SKM-1 (cell line): ENCODE data around the gene CASZ1.

Source experiments
- DNase-seq: peaks from one replicate; lab custom pipeline; 2025; ENCODE audit not compliant: unreplicated experiment; lab: John Stamatoyannopoulos, UW

Gene CASZ1

GRCh38 chr1:10756842-10757241 is 39.6 kb downstream of the CASZ1 start:
- DNase-seq, result no peak

- no peak for DNase-seq
These were observed 40.4 kb downstream of the CASZ1 start for GRCh38 chr1:10755970-10756521.

DNA sequence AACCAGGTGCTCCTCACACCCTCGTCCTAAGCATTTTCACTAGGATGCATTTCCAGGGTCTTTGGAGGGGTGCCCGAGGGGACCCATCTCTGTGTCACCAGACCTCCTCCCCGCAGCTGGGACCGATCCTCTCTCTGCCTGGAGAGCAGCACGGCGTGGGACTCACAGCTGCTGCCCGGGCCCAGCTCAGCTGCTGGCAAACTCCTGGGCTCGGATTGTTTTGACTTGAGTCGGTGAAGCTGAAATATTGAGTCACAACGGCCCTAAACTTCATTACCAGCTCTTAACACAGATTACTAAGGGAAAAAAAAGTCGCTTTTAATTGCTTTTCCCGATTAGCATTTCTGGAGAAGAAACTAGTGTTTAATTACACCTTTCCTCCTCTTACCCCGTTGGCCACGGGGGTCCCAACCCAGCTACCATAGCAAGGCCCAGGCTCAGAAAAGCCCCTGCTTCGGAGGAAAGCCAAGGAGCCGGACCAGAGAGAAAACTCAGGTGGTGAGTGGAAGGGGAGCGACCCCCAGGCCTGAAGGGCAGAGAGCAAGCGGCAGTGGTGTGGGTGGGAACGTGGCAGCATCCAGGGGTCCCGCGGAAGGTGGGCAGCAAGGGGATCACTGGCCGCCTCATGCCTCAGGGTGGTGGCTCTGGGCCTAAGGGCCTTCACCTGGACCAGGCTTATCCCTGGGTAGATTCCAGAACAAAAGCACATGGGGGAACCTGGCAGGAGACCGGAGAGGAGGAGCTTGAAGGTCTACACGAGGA is 41.7 kb downstream of the CASZ1 start:
- DNase-seq, result no peak

DNA sequence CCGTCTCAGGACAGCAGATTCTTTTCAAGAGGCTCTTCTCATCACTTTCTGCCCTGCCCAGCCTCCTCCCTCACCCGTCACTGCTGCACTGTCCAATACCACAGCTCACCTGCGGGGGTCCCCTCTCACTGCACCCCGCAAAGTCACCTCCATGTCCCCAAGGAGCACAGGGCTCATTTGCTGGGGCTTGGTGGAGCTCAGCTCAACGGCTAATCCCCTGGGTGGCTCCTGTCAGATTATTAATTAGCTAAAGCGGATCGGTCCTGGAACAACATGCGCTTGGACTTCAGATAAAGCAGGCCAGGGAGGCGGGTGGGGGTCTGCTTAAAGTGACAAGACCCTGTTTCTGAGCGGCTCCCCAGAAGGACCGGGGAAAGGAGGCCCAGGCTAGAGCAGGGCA is 43.1 kb downstream of the CASZ1 start:
- DNase-seq, result no peak

DNA sequence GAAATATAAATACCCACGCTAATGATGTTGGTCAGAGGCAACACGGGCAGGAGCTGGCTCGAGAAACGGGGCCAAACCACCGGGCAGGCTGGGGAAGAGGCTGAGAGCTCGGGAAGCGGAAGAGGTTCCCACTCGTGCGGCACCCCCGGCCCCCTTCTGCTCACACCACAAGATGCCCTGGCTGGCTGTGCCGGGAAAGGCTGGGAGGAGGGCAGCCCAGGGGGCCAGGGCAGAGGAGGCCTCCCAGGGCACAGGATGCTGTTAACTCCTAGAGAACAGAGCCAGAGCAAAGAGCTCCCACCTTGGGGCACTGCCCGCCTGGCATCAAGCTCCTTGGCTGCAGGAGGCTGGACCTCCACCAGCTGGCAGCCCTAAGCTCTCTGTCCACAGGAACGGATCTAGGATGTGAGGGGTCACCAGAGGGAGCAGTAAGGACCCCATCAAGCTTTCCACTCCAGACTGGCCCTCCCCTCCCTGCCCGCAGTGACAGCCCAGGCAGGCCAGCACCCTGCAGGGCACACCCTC is 44.8 kb downstream of the CASZ1 start:
- no peak for DNase-seq

GRCh38 chr1:10751160-10751559 is 45.3 kb downstream of the CASZ1 start:
- no peak for DNase-seq

- no peak for DNase-seq
These were observed 50.5 kb downstream of the CASZ1 start for GRCh38 chr1:10745886-10746455.

DNA sequence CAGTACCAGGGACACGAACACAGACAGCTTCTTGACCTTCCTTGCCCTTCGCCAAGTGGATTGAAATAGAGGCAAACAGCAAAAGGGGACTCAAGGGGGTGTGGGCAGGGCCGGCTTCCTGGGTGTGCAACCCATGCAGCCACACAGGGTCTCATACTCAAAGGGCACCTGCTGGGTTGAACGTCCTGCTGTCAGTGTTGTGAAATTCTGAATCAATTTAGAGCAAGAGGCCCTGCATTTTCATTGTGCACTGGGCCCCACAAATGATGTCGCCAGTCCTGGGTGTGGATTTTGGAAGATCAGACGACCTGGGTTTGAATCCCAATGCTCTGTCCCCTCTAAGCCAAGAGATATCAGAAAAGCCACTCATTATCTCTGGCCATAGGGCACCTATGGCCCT is 51.1 kb downstream of the CASZ1 start:
- no peak for DNase-seq

DNA sequence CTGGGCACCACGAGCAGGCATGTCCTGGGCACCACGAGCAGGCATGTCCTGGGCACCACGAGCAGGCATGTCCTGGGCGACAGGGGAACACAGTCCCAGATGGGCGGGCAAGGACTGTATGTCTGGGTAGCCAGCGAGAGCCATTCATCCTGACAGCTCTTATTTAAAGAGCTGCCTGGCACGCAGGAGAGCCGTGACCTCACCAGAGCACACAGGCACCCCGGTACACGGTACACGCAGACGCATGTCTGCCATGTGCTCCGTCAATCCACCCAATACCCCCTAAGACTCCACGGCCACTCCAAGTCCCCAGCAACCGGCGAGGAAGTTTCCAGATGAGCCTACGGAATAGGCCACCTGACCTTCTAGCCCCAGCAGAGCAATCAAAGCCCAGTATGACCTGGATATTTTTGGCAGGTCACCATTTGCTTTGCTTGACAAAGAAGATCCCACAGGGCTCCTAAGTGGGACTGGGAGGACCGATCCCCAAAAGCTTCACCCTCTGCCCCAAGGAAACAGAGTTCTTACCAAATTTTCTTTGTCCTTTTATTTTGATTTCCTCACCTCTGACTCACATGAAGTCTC is 51.7 kb downstream of the CASZ1 start:
- DNase-seq, result no peak

DNA sequence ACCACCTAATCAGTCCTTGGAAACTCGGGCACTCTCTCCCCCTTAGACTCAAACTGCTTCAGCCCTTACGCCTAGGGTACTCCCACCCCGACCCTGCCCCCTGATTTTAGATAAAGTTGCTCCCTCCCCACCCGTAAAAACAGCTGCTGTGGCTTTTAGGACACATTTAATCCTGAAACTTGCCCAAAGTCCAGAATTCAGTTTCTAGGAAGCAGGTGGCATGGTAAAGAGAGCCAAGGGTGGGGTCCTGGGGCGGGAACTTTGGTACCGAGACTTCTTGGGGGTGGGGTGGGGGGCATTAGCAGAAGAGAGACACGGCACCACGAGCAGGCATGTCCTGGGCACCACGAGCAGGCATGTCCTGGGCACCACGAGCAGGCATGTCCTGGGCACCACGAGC is 52.4 kb downstream of the CASZ1 start:
- DNase-seq, result no peak

DNA sequence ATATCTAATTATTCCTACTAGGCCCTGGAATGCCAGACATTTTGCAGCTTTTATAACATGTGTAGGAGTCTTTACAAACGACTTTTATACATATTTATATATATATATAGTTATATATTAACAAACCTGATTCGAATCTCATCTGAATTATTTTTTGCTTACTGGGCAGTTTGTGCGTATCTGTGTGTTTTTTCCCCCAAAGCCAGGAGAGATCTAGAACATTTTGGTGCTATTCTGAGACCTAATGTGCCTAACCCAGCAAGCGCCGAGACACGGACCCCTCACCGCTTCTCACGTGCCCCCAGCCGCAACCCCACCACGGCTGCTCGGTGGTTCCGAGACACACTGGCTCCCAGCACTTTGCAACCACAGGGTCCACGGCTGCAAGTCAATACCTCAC is 54.8 kb downstream of the CASZ1 start:
- DNase-seq, result no peak

GRCh38 chr1:10740123-10740522 is 56.3 kb downstream of the CASZ1 start:
- no peak for DNase-seq

GRCh38 chr1:10739589-10739988 is 56.9 kb downstream of the CASZ1 start:
- DNase-seq, result no peak

DNA sequence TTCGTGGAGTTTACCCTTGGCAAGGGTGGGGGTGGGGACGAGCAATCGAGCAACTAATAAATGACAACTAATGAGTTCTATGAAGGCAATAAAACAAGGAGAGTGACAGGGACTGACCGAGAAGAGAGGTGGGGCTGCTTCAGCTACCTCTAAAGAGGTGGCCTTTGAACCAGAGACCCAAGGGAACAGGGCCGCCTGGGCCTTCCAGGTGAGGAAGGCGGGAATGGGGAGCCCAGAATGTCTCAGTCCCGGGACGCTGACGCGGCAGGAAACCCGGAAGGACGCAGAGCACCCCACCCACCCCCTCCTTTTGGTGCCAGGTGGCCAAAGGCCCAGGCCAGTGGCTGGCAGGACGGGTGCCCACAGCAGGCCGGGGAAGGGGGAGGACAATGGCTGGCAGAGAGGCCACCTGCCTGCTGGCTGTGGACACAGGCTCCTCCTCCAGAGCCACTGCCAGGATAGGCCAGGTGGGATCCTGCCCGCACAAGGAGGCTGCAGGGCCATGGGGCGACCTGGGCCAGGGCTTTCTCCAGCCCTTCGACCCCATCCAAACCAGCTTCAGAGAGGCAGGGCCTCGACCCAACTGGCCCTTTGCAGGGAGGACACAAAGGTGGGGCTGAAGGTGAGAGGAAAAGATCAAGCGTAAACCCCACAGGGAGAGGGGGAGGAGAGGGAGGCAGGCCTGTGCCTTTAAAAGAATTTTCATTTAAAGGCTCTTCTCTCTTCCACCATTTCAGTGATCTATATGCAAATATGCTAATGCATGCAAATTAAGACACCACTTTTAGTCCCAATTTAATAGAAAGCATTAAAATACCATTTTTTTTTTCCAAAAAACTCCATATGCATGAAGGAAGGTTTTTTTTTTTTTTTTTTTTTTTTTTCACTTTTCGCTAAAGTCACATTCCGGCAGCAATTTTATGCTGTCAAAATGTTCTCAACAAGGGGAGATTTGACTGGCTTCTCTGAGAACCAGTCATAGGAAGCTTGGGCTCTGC is 58.1 kb downstream of the CASZ1 start:
- DNase-seq, result no peak

DNA sequence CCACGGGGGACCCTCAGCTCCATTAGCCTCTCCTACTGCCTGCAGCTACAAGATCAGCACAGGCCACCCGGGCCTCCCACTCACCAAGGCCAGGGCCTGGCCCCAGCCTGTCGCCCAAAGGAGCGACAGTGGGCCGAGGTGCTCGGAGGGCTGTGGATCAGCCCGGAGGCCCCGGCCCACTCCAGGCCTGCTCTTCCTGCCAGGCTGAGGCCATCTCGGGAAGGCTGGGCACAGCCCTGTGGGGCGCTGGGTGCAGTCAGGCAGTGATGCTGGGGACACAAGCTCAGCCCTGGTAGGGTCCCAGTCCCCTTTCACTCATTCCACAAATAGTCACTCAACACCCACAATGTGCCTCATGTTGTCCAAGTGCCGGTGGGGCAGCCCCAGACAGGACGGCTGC is 58.8 kb downstream of the CASZ1 start:
- DNase-seq, result no peak

DNA sequence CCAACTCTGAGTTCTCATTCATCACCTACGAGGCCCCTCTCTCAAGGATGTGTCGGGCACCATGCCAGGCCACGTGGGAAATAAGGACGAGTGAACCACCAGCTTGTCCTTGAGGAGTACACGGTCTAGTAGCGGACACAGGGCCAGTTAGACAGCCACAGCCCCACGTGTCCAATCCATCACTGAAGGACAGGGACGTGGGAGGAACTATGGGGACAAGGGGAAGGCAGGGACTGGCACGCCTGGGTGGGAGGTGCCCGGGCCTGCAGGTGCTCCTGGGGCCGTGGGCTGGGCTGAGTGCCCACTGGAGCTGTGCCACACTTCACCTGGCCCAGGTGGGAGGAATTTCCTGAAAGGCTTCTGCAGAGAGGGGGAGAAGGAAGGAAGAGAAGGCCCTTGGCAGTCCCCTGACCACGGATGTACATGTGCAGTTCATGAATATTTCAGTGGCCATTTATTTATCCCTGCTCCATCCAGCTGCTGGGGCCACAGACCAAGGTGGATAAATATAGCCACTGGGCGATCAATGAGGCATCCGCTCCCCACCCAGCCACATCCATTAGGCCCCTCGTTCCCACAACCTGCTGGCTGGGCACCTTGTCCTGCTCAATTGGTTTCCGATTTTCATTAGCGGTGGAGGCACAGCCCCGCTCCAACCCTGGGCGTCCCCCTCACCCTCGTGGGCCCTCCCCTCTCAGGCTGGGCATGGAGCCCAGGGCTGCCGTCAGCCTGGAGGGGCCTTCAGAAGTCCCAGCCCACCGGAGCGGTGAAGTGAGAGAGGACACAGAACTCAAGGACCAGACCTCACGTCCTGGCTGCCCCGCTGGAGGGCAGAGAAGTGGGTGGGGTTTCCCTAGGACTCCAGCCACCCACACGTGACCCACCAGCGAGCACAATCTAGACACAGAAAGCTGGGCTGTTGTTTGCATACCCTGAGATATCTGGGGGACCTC is 59.5 kb downstream of the CASZ1 start:
- DNase-seq, result no peak

DNA sequence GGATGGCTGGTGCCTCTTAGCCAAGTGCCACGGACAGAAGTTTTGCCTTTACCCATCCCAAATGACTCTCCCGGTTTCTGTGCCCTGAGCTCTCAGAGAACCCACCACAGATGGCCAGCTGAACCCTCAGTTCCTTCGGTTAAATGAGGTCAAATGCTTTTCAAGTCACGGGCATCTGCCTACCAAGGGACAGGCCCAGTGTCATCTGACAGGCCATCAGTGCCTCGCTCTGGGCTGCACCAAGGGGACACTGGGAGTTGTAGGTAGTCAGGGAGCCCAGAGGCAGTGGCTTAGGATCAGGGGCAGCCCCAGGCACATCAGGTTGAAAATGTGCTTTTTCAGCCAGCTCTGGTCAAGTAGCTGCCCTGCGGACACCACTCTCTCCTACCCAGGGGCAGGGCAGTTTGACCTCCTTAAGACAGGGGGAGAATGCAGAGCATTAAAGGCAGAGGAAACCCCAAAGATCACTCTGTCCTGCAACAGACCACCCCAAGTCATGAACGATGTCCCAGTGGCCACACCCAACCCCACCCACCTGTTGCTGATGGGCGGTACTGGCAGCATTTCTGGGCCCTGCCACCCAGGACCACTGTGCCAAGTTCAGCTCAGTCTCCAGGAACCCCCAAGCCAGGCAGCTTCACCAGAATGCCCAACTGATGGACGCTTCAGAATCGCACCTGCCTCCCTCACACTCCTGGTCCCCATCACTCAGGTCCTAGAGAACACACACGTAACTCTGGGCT is 60.7 kb downstream of the CASZ1 start:
- DNase-seq, result no peak

DNA sequence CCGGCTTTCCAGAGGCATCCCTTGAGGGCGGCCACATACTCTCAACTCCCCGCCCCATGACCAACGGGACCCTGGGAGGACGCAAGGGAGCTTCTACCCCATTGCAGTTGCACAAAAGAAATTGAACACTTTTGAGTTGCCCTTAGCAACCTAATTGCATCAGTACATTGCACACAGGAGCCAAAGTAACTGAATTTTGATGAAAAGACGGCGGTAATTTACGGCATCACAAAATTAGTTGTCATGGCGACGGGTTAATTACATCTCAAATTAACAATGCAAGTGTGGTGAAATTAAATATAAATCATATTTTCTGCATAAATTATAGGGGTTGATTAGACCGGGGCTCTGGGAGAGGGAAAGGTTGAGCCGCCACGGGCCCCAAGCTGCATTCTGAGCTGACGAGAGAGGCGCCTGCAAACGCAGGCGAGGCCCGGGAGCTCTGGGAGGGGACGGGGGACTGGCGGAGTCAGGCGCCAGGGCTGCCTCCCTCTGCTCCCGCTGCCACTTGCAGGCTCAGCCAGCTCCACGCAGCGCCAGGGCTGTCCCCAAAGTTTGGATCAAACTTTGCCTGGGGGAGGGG is 61.4 kb downstream of the CASZ1 start:
- no peak for DNase-seq

- DNase-seq, result no peak
These were observed 62.1 kb downstream of the CASZ1 start for GRCh38 chr1:10734375-10734774.
